ENCODE results near the gene FRMD4B. TPM values are rescaled to one million over a fixed set of nuclear protein-coding genes. Genes with fewer than 3 reads are reported as not detected.

FRMD4B gene
- total and polyA plus RNA-seq, 2 experiments from 2014 or later = 6.4 to 12.8 TPM

- TF ChIP-seq REST (IDR thresholded peaks at IDR 0.05; ENCODE audit: unreplicated experiment) = no peak
- no peak for TF ChIP-seq ZNF114 (CRISPR knock-in tag; IDR thresholded peaks at IDR 0.05)
- no peak for TF ChIP-seq NANOG (IDR thresholded peaks at IDR 0.05; ENCODE audit: borderline replicate concordance)
- no peak for TF ChIP-seq EZH2 (IDR thresholded peaks at IDR 0.05; ENCODE audit: low read depth, unreplicated experiment)
These were observed 264.4 kb downstream of the FRMD4B start (continued) for GRCh38 chr3:69121513-69121912.

GRCh38 chr3:69120879-69121464, 264.9 kb downstream of the FRMD4B start:
- H3K4me1 Mint-ChIP-seq = peaks cover 2% of the 10 kb centered on the region; the same call in 2 of the 3 replicates
- H3K27ac ChIP-seq (ENCODE audit: low read depth) = no peak overlapping the region
- H3K4me3 ChIP-seq = no peak overlapping the region
- no peak overlapping the region for H2AFZ ChIP-seq
- no peaks in the 10 kb centered on the region for H3K9me2 ChIP-seq (ENCODE audit: insufficient read depth)
- no peaks in the 10 kb centered on the region for H3K36me3 Mint-ChIP-seq (ENCODE audit: low read depth)
- no peak overlapping the region for H3K27ac Mint-ChIP-seq
- peaks cover 3% of the 10 kb centered on the region; the same call in 1 of the 2 replicates for H3K4me1 ChIP-seq (ENCODE audit: insufficient read depth)
- no peaks in the 10 kb centered on the region for H3F3A ChIP-seq (replicated peaks; ENCODE audit: low read depth)
- no peaks in the 10 kb centered on the region for H4K20me1 ChIP-seq (replicated peaks; ENCODE audit: insufficient read depth)
- peak; percentile 79 for ATAC-seq
- DNase-seq (ENCODE audit: low spot score) = peak; percentile 87
- H3K9me3 Mint-ChIP-seq = no peaks in the 10 kb centered on the region
- no peaks in the 10 kb centered on the region for H3K79me2 ChIP-seq (replicated peaks; ENCODE audit: insufficient read depth)
- H3K4me2 ChIP-seq = no peak overlapping the region
- no peaks in the 10 kb centered on the region for H3K36me3 ChIP-seq (ENCODE audit: insufficient read depth)
- TF ChIP-seq CTCF (conservative IDR thresholded peaks at IDR 0.05; ENCODE audit: low read depth in 2 of 2) (peak; percentile 95 to 96), POLR2AphosphoS5 (IDR thresholded peaks at IDR 0.05; ENCODE audit: low read depth) (no peak)
- H3K4me3 Mint-ChIP-seq = no peak overlapping the region
- H3K27me3 Mint-ChIP-seq (ENCODE audit: insufficient read depth, low read depth, poor library complexity) = no peaks in the 10 kb centered on the region
- no peaks in the 10 kb centered on the region for H3K27me3 ChIP-seq (ENCODE audit: insufficient read depth)
